Measurements from ENCODE around the gene LIPT1. TPM values are rescaled to one million over a fixed set of nuclear protein-coding genes. Genes with fewer than 3 reads are reported as not detected.

LIPT1 gene
- total and polyA plus RNA-seq, 2 of the 8 experiments (the other 6 are each of a cell fraction or from before 2014, with no cell fraction given): 6.1 to 10.9 TPM

DNA sequence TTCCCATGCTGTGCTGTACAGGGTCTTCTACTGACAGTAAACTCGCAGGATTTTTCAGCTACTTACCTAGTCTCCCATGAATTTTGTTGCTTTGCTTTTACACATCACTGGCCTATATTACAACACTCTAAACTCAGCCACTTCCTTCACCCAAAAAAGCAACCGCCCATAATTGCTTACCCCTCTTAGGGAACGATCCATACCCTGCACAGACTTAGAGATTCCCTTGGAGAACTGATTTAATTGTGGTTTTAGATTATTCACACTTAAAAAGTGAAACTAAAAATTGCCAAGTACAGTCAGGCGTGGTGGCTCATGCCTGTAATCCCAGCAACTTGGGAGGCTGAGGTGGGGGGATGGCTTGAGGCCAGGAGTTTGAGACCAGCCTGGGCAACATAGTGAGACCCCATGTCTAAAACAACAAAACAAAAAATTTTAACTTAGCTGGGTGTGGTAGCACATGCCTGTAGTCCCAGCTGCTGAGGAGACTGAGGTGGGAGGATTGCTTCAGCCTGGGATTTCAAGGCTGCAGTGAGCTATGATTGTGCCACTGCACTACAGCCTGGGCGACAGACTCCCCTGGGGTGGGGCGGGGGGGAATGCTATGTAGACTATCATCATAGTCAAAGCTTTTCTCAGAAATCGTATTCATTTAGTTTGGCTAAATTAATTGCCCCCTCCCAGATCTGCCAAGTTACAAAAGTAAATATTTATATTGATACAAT is 45.5 kb downstream of the LIPT1 start:
- no peaks in the 10 kb centered on the region for H3K79me1 ChIP-seq (ENCODE audit: low read depth, low read length)
- peaks cover 2 to 25% (median 12%) of the 10 kb centered on the region in 4 experiments; a peak in 7 of 8 replicates for H3K36me3 ChIP-seq (ENCODE audit: control insufficient read depth in 2 of 4, insufficient read depth in 4 of 4, low read length in 3 of 4)
- CTCF ChIA-PET (ENCODE audit: partially characterized antibody): no interaction called here
- WGBS, 2 experiments (ENCODE audit: extremely low coverage in 1 of 2, insufficient coverage in 1 of 2, insufficient read length in 1 of 2, insufficient replicate concordance in 2 of 2, low coverage in 1 of 2, low lambda C conversion rate in 2 of 2, missing lambda C conversion rate in 1 of 2): 89% methylated on average over 6 of the region's 7 CpGs; no CpG with 5 or more reads in 1 of the 2 experiments
- no peak overlapping the region for H2BK5ac ChIP-seq (ENCODE audit: low read depth, low read length)
- TF ChIP-seq POLR2A (IDR thresholded peaks at IDR 0.05; ENCODE audit: control extremely low read depth in 1 of 2, low read depth in 2 of 2, low read length in 2 of 2) (0 out of 3 replicates have a peak, but pooled peaks of 1 of the 2 experiments have one; percentile 4), KDM4A (IDR thresholded peaks at IDR 0.05; ENCODE audit: low read depth, low read length, severe bottlenecking) (no peak)
- POLR2A ChIA-PET (ENCODE audit: partially characterized antibody): interaction anchor here (0.7 to 2.4 kb wide), 3 partner anchors 19 to 1229 kb away, joined by 3 to 6 read pairs (median 3); partner anchors contain the start of gene MRPL30
- no peak overlapping the region for H4K91ac ChIP-seq (replicated peaks; ENCODE audit: insufficient read length, low read length)
- H3K9ac ChIP-seq (replicated peaks in 1 of 4; ENCODE audit: extremely low read depth in 1 of 4, low read depth in 3 of 4, low read length in 3 of 4): no peak overlapping the region
- no peak overlapping the region for H2AFZ ChIP-seq (ENCODE audit: low read length)
- no peaks in the 10 kb centered on the region for H3K79me2 ChIP-seq (ENCODE audit: control insufficient read depth in 1 of 2, insufficient read depth in 2 of 2, low read length in 2 of 2)
- no peak overlapping the region for H3K27ac ChIP-seq (ENCODE audit: low read depth, low read length)
- no peak overlapping the region for H2AK5ac ChIP-seq (ENCODE audit: low read depth, low read length)
- no peak overlapping the region for H4K5ac ChIP-seq (ENCODE audit: insufficient read length, low read depth, low read length)
- no peak overlapping the region for H3K4me3 ChIP-seq (ENCODE audit: extremely low read depth in 1 of 4, insufficient read depth in 2 of 4, low read depth in 3 of 4, low read length in 4 of 4)
- H4K20me1 ChIP-seq (replicated peaks in 1 of 2; ENCODE audit: control insufficient read depth in 1 of 2, insufficient read depth in 2 of 2, low read length in 2 of 2): no peaks in the 10 kb centered on the region
- no peak overlapping the region for H2BK20ac ChIP-seq (ENCODE audit: low read length)
- no peak overlapping the region for H3K4me2 ChIP-seq (ENCODE audit: insufficient read depth in 1 of 2, low read depth in 2 of 2, low read length in 2 of 2)
- H2BK120ac ChIP-seq (replicated peaks; ENCODE audit: low read depth, low read length): no peak overlapping the region
- no peak overlapping the region for H3K14ac ChIP-seq (ENCODE audit: insufficient read length)
- H3K27me3 ChIP-seq (replicated peaks in 1 of 4; ENCODE audit: control insufficient read depth in 3 of 4, extremely low read depth in 1 of 4, insufficient read depth in 3 of 4, low read length in 3 of 4): no peaks in the 10 kb centered on the region
- no peak overlapping the region for H3K4ac ChIP-seq (replicated peaks; ENCODE audit: insufficient read length, low read depth, low read length)
- DNase-seq (ENCODE audit: low read depth in 1 of 2, low spot score in 2 of 2) (no peak), FAIRE-seq (no peak)
- no peak overlapping the region for H3K56ac ChIP-seq (replicated peaks; ENCODE audit: insufficient read length, low read depth, low read length)
- no peaks in the 10 kb centered on the region for H3K23me2 ChIP-seq (ENCODE audit: low read depth, low read length)
- peaks cover 13 to 17% of the 10 kb centered on the region in 2 experiments for H3K9me3 ChIP-seq (ENCODE audit: insufficient read depth in 2 of 2, low read depth in 1 of 2, low read length in 1 of 2)
- H3K23ac ChIP-seq (ENCODE audit: insufficient read length): no peak overlapping the region
- no peak overlapping the region for H3K18ac ChIP-seq (ENCODE audit: extremely low read depth, low read length)
- no peaks in the 10 kb centered on the region for H3K4me1 ChIP-seq (replicated peaks in 1 of 4; ENCODE audit: control insufficient read depth in 3 of 4, insufficient read depth in 4 of 4, low read length in 3 of 4)
- H2BK15ac ChIP-seq (ENCODE audit: low read length): no peak overlapping the region
- H4K8ac ChIP-seq (ENCODE audit: extremely low read depth, insufficient read depth, low read length): no peak overlapping the region
- H2BK12ac ChIP-seq (ENCODE audit: low read depth, low read length): no peak overlapping the region
